HEK293T (cell line): ENCODE results near the gene WBP2.

Source experiments
- BHLHE40 ChIP-seq: fragments of 450-650 bp; IDR thresholded peaks from 2 replicates; pipeline ENCODE4 v1.6.1; 2016; ENCODE audit warnings: mild to moderate bottlenecking, moderate library complexity, borderline replicate concordance
- CTBP1 ChIP-seq: fragments of 450-650 bp; IDR thresholded peaks from 2 replicates; pipeline ENCODE4 v1.6.1; 2016; ENCODE audit warnings: borderline replicate concordance
- FOXA1 ChIP-seq: fragments of 450-650 bp; IDR thresholded peaks from 2 replicates; pipeline ENCODE4 v1.6.1; 2016; ENCODE audit warnings: mild to moderate bottlenecking
- FOXK2 ChIP-seq: fragments of 450-650 bp; IDR thresholded peaks from 2 replicates; pipeline ENCODE4 v1.6.1; 2016; ENCODE audit warnings: mild to moderate bottlenecking
- FOXM1 ChIP-seq: fragments of 450-650 bp; IDR thresholded peaks from 2 replicates; pipeline ENCODE4 v1.6.1; 2017; ENCODE audit warnings: mild to moderate bottlenecking, borderline replicate concordance
- HDGF ChIP-seq: fragments of 450-650 bp; IDR thresholded peaks from 2 replicates; pipeline ENCODE4 v1.6.1; 2017; ENCODE audit warnings: antibody characterized with exemption, borderline replicate concordance
- LEF1 ChIP-seq: fragments of 450-650 bp; IDR thresholded peaks from 2 replicates; pipeline ENCODE4 v1.6.1; 2017; ENCODE audit warnings: mild to moderate bottlenecking, borderline replicate concordance
- SP1 ChIP-seq: fragments of 450-650 bp; IDR thresholded peaks from 2 replicates; pipeline ENCODE4 v1.6.1; 2017
- TARDBP ChIP-seq: fragments of 450-650 bp; IDR thresholded peaks from 2 replicates; pipeline ENCODE4 v1.6.1; 2016
- ZNF384 ChIP-seq: fragments of 450-650 bp; IDR thresholded peaks from 2 replicates; pipeline ENCODE4 v1.6.1; 2016

GRCh38 chr17:75819678-75820077, 35.5 kb downstream of the WBP2 start:
- TF ChIP-seq FOXM1, result no peak
- TF ChIP-seq TARDBP, result no peak
- TF ChIP-seq LEF1, result no peak
- TF ChIP-seq CTBP1, result no peak
- no peak for TF ChIP-seq FOXA1
- TF ChIP-seq ZNF384, result no peak
- no peak for TF ChIP-seq BHLHE40
- TF ChIP-seq SP1, result no peak
- TF ChIP-seq HDGF, result no peak
- TF ChIP-seq FOXK2, result no peak
